ENCODE measurements around the gene ABCB8. TPM values are rescaled to one million over a fixed set of nuclear protein-coding genes. Genes with fewer than 3 reads are reported as not detected.

Gene ABCB8
- total and polyA plus RNA-seq, 9 of the 15 experiments (the other 6 are each of a cell fraction or from before 2014, with no cell fraction given), result 7.6 to 106 (median 36.3) TPM

GRCh38 chr7:151057989-151058780 is 29.9 kb downstream of the ABCB8 start (continued):
- TF ChIP-seq KDM2B (CRISPR knock-in tag; IDR thresholded peaks at IDR 0.05), result 0 out of 2 replicates have a peak, but pooled peaks have one; percentile 52
- TF ChIP-seq U2AF1 (optimal IDR thresholded peaks at IDR 0.05; ENCODE audit: low read depth, low read length), result no peak
- TF ChIP-seq ZNF764 (CRISPR knock-in tag; IDR thresholded peaks at IDR 0.05; ENCODE audit: low read depth), result no peak
- peak; percentile 64; the same call in 1 of the 2 replicates for TF ChIP-seq DMBX1 (CRISPR knock-in tag; IDR thresholded peaks at IDR 0.05; ENCODE audit: borderline replicate concordance)
- no peak for TF ChIP-seq FOXM1 (IDR thresholded peaks at IDR 0.05; ENCODE audit: low read depth)
- 0 out of 2 replicates have a peak, but pooled peaks have one; percentile 70 for TF ChIP-seq FOXM1 (CRISPR knock-in tag; IDR thresholded peaks at IDR 0.05; ENCODE audit: low read depth)
- TF ChIP-seq NFE2L1 (tag; IDR thresholded peaks at IDR 0.05; ENCODE audit: borderline replicate concordance, low read depth), result no peak
- no peak for TF ChIP-seq DNMT1 (IDR thresholded peaks at IDR 0.05)
- no peak for TF ChIP-seq ZNF311 (CRISPR knock-in tag; IDR thresholded peaks at IDR 0.05)
- 0 out of 2 replicates have a peak, but pooled peaks have one; percentile 21 for TF ChIP-seq MXI1 (IDR thresholded peaks at IDR 0.05; ENCODE audit: low read depth, low read length)
- peak; percentile 7 for TF ChIP-seq SETDB1 (IDR thresholded peaks at IDR 0.05; ENCODE audit: low read length)
- TF ChIP-seq ILK (tag; IDR thresholded peaks at IDR 0.05; ENCODE audit: borderline replicate concordance, low read depth), result no peak
- TF ChIP-seq SREBF1 (IDR thresholded peaks at IDR 0.05; ENCODE audit: borderline replicate concordance, low read depth, low read length), result peak; percentile 61; the same call in 1 of the 2 replicates
- TF ChIP-seq ETV6 (IDR thresholded peaks at IDR 0.05; ENCODE audit: borderline replicate concordance in 1 of 2, low read depth in 2 of 2, low read length in 1 of 2), result no peak
- no peak for TF ChIP-seq ETV6 (CRISPR knock-in tag; IDR thresholded peaks at IDR 0.05; ENCODE audit: borderline replicate concordance)
- TF ChIP-seq HDAC2 (IDR thresholded peaks at IDR 0.05), result peak; percentile 82
- TF ChIP-seq MTA1 (IDR thresholded peaks at IDR 0.05; ENCODE audit: borderline replicate concordance), result peak; percentile 76; the same call in 1 of the 2 replicates
- TF ChIP-seq, protein P1, sequence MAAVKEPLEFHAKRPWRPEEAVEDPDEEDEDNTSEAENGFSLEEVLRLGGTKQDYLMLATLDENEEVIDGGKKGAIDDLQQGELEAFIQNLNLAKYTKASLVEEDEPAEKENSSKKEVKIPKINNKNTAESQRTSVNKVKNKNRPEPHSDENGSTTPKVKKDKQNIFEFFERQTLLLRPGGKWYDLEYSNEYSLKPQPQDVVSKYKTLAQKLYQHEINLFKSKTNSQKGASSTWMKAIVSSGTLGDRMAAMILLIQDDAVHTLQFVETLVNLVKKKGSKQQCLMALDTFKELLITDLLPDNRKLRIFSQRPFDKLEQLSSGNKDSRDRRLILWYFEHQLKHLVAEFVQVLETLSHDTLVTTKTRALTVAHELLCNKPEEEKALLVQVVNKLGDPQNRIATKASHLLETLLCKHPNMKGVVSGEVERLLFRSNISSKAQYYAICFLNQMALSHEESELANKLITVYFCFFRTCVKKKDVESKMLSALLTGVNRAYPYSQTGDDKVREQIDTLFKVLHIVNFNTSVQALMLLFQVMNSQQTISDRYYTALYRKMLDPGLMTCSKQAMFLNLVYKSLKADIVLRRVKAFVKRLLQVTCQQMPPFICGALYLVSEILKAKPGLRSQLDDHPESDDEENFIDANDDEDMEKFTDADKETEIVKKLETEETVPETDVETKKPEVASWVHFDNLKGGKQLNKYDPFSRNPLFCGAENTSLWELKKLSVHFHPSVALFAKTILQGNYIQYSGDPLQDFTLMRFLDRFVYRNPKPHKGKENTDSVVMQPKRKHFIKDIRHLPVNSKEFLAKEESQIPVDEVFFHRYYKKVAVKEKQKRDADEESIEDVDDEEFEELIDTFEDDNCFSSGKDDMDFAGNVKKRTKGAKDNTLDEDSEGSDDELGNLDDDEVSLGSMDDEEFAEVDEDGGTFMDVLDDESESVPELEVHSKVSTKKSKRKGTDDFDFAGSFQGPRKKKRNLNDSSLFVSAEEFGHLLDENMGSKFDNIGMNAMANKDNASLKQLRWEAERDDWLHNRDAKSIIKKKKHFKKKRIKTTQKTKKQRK (IDR thresholded peaks at IDR 0.05; ENCODE audit: borderline replicate concordance, low read depth, low read length), result no peak
- TF ChIP-seq, protein P2, sequence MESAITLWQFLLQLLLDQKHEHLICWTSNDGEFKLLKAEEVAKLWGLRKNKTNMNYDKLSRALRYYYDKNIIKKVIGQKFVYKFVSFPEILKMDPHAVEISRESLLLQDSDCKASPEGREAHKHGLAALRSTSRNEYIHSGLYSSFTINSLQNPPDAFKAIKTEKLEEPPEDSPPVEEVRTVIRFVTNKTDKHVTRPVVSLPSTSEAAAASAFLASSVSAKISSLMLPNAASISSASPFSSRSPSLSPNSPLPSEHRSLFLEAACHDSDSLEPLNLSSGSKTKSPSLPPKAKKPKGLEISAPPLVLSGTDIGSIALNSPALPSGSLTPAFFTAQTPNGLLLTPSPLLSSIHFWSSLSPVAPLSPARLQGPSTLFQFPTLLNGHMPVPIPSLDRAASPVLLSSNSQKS (CRISPR knock-in tag; IDR thresholded peaks at IDR 0.05), result no peak
- TF ChIP-seq PML (IDR thresholded peaks at IDR 0.05; ENCODE audit: low read length), result 0 out of 2 replicates have a peak, but pooled peaks have one; percentile 19
- TF ChIP-seq ZNF431 (CRISPR knock-in tag; IDR thresholded peaks at IDR 0.05), result no peak; the same call in 1 of the 2 replicates
- no peak for TF ChIP-seq SNRNP70 (optimal IDR thresholded peaks at IDR 0.05; ENCODE audit: low read depth, low read length)
- TF ChIP-seq NR2C2 (CRISPR knock-in tag; IDR thresholded peaks at IDR 0.05), result peak; percentile 76; the same call in 1 of the 2 replicates
- TF ChIP-seq NR2C2 (tag; IDR thresholded peaks at IDR 0.05), result peak; percentile 93
- no peak for TF ChIP-seq BCOR (IDR thresholded peaks at IDR 0.05)

Data from K562 (cell line).